IMR-90 (cell line): Measurements from ENCODE around the gene ZDHHC21. TPM values are rescaled to one million over a fixed set of nuclear protein-coding genes. Genes with fewer than 3 reads are reported as not detected.

Source experiments
- ATAC-seq: fragments of 200-7000 bp; cut with Tn5 transposase; 2 replicates; pipeline ENCODE4 v1.9.1; 2020; ENCODE audit warnings: low read depth, mild to moderate bottlenecking, moderate library complexity
- BruUV-seq: library from RNA; stranded (reverse); fragments of 400-500 nt; replicated peaks from 2 replicates; lab custom pipeline; 2021; lab: Mats Ljungman, UMichigan
- CTCF ChIA-PET: fragments of 300-600 bp; formaldehyde crosslinking; extraction: SDS; loops from one replicate; lab custom pipeline; 2021; ENCODE audit warnings: antibody characterized with exemption; lab: Yijun Ruan, JAX
- POLR2A ChIA-PET: fragments of 300-600 bp; sonication (Branson Sonifier 250); formaldehyde crosslinking; loops from one replicate; lab custom pipeline; 2022; ENCODE audit warnings: antibody characterized with exemption; ENCODE audit not compliant: unreplicated experiment; lab: Charles Lee
- DNase-seq: peaks from one replicate; pipeline ENCODE4 v3.0.0; 2013
- H2AFZ ChIP-seq: replicated peaks from 2 replicates; pipeline ENCODE3; 2013; ENCODE audit warnings: low read length, mild to moderate bottlenecking; ENCODE audit not compliant: poor library complexity
- H2AK5ac ChIP-seq: 2 replicates; pipeline ENCODE4 v1.6.1; 2013; ENCODE audit warnings: low read depth, low read length, inconsistent platforms
- H2AK9ac ChIP-seq: replicated peaks from 2 replicates; pipeline ENCODE3; 2013; ENCODE audit warnings: mild to moderate bottlenecking, low read depth, low read length, moderate library complexity; ENCODE audit not compliant: poor library complexity
- H2BK120ac ChIP-seq: 2 replicates; pipeline ENCODE4 v1.6.1; 2013; ENCODE audit warnings: low read depth, low read length, inconsistent platforms
- H2BK15ac ChIP-seq: 3 replicates; pipeline ENCODE4 v1.6.1; 2013; ENCODE audit warnings: low read depth, low read length, inconsistent platforms
- H2BK20ac ChIP-seq: 2 replicates; pipeline ENCODE4 v1.6.1; 2013; ENCODE audit warnings: low read depth, mild to moderate bottlenecking, inconsistent platforms, low read length, moderate library complexity
- H2BK5ac ChIP-seq: 2 replicates; pipeline ENCODE4 v1.6.1; 2013; ENCODE audit warnings: mild to moderate bottlenecking, low read depth, low read length, inconsistent platforms; ENCODE audit not compliant: poor library complexity, severe bottlenecking
- H3K14ac ChIP-seq: replicated peaks from 2 replicates; pipeline ENCODE4 v1.6.1; 2013; ENCODE audit warnings: low read depth, low read length, inconsistent platforms
- H3K18ac ChIP-seq: 2 replicates; pipeline ENCODE4 v1.6.1; 2013; ENCODE audit warnings: low read depth, low read length, control low read depth
- H3K23ac ChIP-seq: 2 replicates; pipeline ENCODE4 v1.6.1; 2013; ENCODE audit warnings: low read depth, low read length, inconsistent platforms
- H3K27ac ChIP-seq: 2 replicates; pipeline ENCODE4 v1.5.1; 2013; ENCODE audit warnings: mild to moderate bottlenecking, control low read depth, low read length; ENCODE audit not compliant: insufficient read depth
- H3K27me3 ChIP-seq: 2 replicates; pipeline ENCODE4 v1.6.1; 2013; ENCODE audit warnings: low read length; ENCODE audit not compliant: control insufficient read depth, insufficient read depth
- H3K36me3 ChIP-seq: 2 replicates; pipeline ENCODE4 v1.6.1; 2013; ENCODE audit warnings: low read length, mixed read lengths; ENCODE audit not compliant: control insufficient read depth, insufficient read depth
- H3K4ac ChIP-seq: 2 replicates; pipeline ENCODE4 v1.6.1; 2013; ENCODE audit warnings: low read depth, low read length, inconsistent platforms
- H3K4me1 ChIP-seq: 2 replicates; pipeline ENCODE4 v1.6.1; 2013; ENCODE audit warnings: low read length, mixed read lengths; ENCODE audit not compliant: control insufficient read depth, insufficient read depth
- H3K4me2 ChIP-seq: 2 replicates; pipeline ENCODE4 v1.6.1; 2013; ENCODE audit warnings: low read depth, mild to moderate bottlenecking, control low read depth, low read length, moderate library complexity
- H3K4me3 ChIP-seq: 2 replicates; pipeline ENCODE4 v1.5.1; 2013; ENCODE audit warnings: low read depth, mild to moderate bottlenecking, control low read depth, low read length, moderate library complexity; ENCODE audit not compliant: insufficient read depth
- H3K56ac ChIP-seq: 2 replicates; pipeline ENCODE4 v1.6.1; 2013; ENCODE audit warnings: low read length, inconsistent platforms; ENCODE audit not compliant: insufficient read depth; ENCODE audit errors: extremely low read depth
- H3K79me1 ChIP-seq, 2 experiments: 2 replicates each; pipeline ENCODE4 v1.6.1; 2013; ENCODE audit warnings: low read length in 2 of 2, inconsistent platforms in 1 of 2, low read depth in 1 of 2
- H3K9ac ChIP-seq: 2 replicates; pipeline ENCODE4 v1.6.1; 2013; ENCODE audit warnings: low read depth, low read length, control low read depth
- H3K9me1 ChIP-seq: 2 replicates; pipeline ENCODE4 v1.6.1; 2013; ENCODE audit warnings: low read length, inconsistent platforms; ENCODE audit not compliant: insufficient read depth
- H3K9me3 ChIP-seq: 2 replicates; pipeline ENCODE4 v1.6.1; 2013; ENCODE audit warnings: low read length; ENCODE audit not compliant: control insufficient read depth, insufficient read depth
- H4K20me1 ChIP-seq: 2 replicates; pipeline ENCODE4 v1.6.1; 2013; ENCODE audit warnings: low read length, inconsistent platforms; ENCODE audit not compliant: insufficient read depth
- H4K5ac ChIP-seq: 2 replicates; pipeline ENCODE4 v1.6.1; 2013; ENCODE audit warnings: mild to moderate bottlenecking, low read depth, low read length, control low read depth
- H4K8ac ChIP-seq, 2 experiments: 2 replicates each; pipeline ENCODE4 v1.6.1; 2013; ENCODE audit warnings: low read depth in 2 of 2, low read length in 2 of 2, control low read depth in 1 of 2, inconsistent platforms in 1 of 2
- H4K91ac ChIP-seq: 2 replicates; pipeline ENCODE4 v1.6.1; 2013; ENCODE audit warnings: low read depth, low read length, inconsistent platforms; ENCODE audit not compliant: insufficient read depth
- BHLHE40 ChIP-seq: fragments of 150-350 bp; IDR thresholded peaks from 2 replicates; pipeline ENCODE4 v1.6.1; 2016; ENCODE audit warnings: mild to moderate bottlenecking, low read depth, low read length
- CEBPB ChIP-seq: IDR thresholded peaks from 2 replicates; pipeline ENCODE4 v1.6.1; 2012; ENCODE audit warnings: low read depth, low read length, improper control_type of control experiment
- CHD1 ChIP-seq: IDR thresholded peaks from 2 replicates; pipeline ENCODE4 v1.6.1; 2012; ENCODE audit warnings: low read depth, low read length, improper control_type of control experiment
- CTCF ChIP-seq: conservative IDR thresholded peaks from 2 replicates; pipeline ENCODE4 v1.5.1; 2012; ENCODE audit warnings: mild to moderate bottlenecking, low read depth, low read length, improper control_type of control experiment
- ELK1 ChIP-seq: fragments of 150-350 bp; IDR thresholded peaks from 2 replicates; pipeline ENCODE4 v1.6.1; 2016; ENCODE audit warnings: low read depth, mild to moderate bottlenecking, low read length, moderate library complexity, borderline replicate concordance
- FOS ChIP-seq: fragments of 150-350 bp; IDR thresholded peaks from 2 replicates; pipeline ENCODE4 v1.6.1; 2016; ENCODE audit warnings: low read depth, low read length
- MAZ ChIP-seq: IDR thresholded peaks from 2 replicates; pipeline ENCODE4 v1.6.1; 2012; ENCODE audit warnings: low read depth, mild to moderate bottlenecking, low read length, improper control_type of control experiment, moderate library complexity, borderline replicate concordance
- MXI1 ChIP-seq: IDR thresholded peaks from 2 replicates; pipeline ENCODE4 v1.6.1; 2012; ENCODE audit warnings: low read depth, mild to moderate bottlenecking, low read length, moderate library complexity, borderline replicate concordance
- NFE2L2 ChIP-seq: fragments of 150-350 bp; IDR thresholded peaks from 2 replicates; pipeline ENCODE4 v1.6.1; 2016; ENCODE audit warnings: low read depth, mild to moderate bottlenecking, low read length
- POLR2A ChIP-seq: IDR thresholded peaks from 2 replicates; pipeline ENCODE4 v1.6.1; 2012; ENCODE audit warnings: mild to moderate bottlenecking, low read depth, low read length
- RAD21 ChIP-seq: IDR thresholded peaks from 2 replicates; pipeline ENCODE4 v1.6.1; 2012; ENCODE audit warnings: low read length, improper control_type of control experiment
- RCOR1 ChIP-seq: IDR thresholded peaks from 2 replicates; pipeline ENCODE4 v1.6.1; 2012; ENCODE audit warnings: mild to moderate bottlenecking, low read length, improper control_type of control experiment; ENCODE audit not compliant: insufficient replicate concordance
- RFX5 ChIP-seq: IDR thresholded peaks from 2 replicates; pipeline ENCODE4 v1.8.0; 2012; ENCODE audit warnings: low read depth, mild to moderate bottlenecking, low read length, moderate library complexity
- WGBS, 2 experiments: methylation state at CpG; one replicate each; pipeline versions ENCODE4 v1.1.5 to v1.1.7; 2013; ENCODE audit warnings: missing lambda C conversion rate in 2 of 2; ENCODE audit not compliant: insufficient read length in 1 of 2; ENCODE audit errors: extremely low coverage in 2 of 2; 5-methylcytosine and 5-hydroxymethylcytosine counted together
- dilution Hi-C: fragments of 300-500 bp; cut with HindIII; formaldehyde crosslinking; loops from one replicate; pipeline ENCODE4 v1.14.3; 2018; ENCODE audit warnings: low sequenced_read_pairs; ENCODE audit not compliant: unreplicated experiment
- in situ Hi-C: fragments of 300-500 bp; cut with MboI; formaldehyde crosslinking; loops from 3 replicates; pipeline ENCODE4 v1.14.3; 2019; ENCODE audit warnings: low sequenced_read_pairs, inconsistent platforms, mixed read lengths
- intact Hi-C: fragments of 100-400 bp; cut with micrococcal nuclease; formaldehyde crosslinking; loops from 2 replicates; pipeline ENCODE4 v1.10.0; 2022
- polyA plus RNA-seq, 3 experiments: library from polyadenylated mRNA; depleted of rRNA; stranded (reverse); fragments of >200 nt; gene quantifications; 2 replicates each; pipeline ENCODE4 v1.2.3, GENCODE V29; 2012; ENCODE audit warnings: low replicate concordance in 1 of 3
- total RNA-seq: library from RNA; depleted of rRNA; stranded (reverse); fragments of >200 nt; gene quantifications from 2 replicates; pipeline ENCODE4 v1.2.3, GENCODE V29; 2012
- TF ChIP-seq, protein P1 (sequence below): fragments of 150-350 bp; IDR thresholded peaks from 2 replicates; pipeline ENCODE4 v1.6.1; 2017; ENCODE audit warnings: mild to moderate bottlenecking, antibody characterized with exemption, low read length, low read depth

ZDHHC21 gene
- total and polyA plus RNA-seq, 2 of the 4 experiments (the other 2 are of a cell fraction): 2.8 to 4.5 TPM

DNA sequence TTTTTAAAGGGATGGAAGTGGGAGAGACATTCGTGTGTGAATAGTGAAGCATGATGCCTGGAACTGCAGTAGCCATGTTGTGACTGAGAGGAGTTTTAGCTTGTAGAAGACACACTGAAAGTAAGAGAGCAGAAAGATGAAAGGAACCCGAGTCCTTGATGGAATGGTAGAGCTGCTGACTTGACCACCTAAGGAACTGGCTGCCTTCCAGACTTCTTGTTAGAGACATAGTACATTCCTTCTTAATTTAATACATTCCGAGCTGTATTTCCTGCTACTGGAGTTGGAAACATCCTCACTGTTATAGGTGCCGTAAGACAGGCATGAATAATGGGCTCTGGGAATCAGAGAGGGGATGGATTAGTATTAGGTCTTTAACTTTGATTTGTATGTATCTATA lies 21.9 kb upstream of the ZDHHC21 start:
- ChIA-PET CTCF (no interaction called here), POLR2A (no interaction called here)
- H3K9me1 ChIP-seq: no peaks in the 10 kb centered on the region
- no peak overlapping the region for H3K9ac ChIP-seq
- H3K4me2 ChIP-seq: no peak overlapping the region
- TF ChIP-seq RAD21: no peak
- TF ChIP-seq CTCF: no peak
- no peak for TF ChIP-seq FOS
- TF ChIP-seq RFX5: no peak
- TF ChIP-seq, protein P1, sequence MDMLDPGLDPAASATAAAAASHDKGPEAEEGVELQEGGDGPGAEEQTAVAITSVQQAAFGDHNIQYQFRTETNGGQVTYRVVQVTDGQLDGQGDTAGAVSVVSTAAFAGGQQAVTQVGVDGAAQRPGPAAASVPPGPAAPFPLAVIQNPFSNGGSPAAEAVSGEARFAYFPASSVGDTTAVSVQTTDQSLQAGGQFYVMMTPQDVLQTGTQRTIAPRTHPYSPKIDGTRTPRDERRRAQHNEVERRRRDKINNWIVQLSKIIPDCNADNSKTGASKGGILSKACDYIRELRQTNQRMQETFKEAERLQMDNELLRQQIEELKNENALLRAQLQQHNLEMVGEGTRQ: no peak
- TF ChIP-seq CHD1: no peak
- no peak for TF ChIP-seq ELK1
- no peak for TF ChIP-seq BHLHE40
- TF ChIP-seq MXI1: no peak
- no peak for TF ChIP-seq CEBPB
- TF ChIP-seq NFE2L2: no peak
- TF ChIP-seq POLR2A: no peak
- TF ChIP-seq MAZ: no peak
- no peak for TF ChIP-seq RCOR1
- no peak overlapping the region for H3K4me3 ChIP-seq
- H2BK15ac ChIP-seq: no peak overlapping the region
- DNase-seq: no peak
- H3K14ac ChIP-seq: no peak overlapping the region
- H3K56ac ChIP-seq: no peak overlapping the region
- no peak overlapping the region for H3K23ac ChIP-seq
- H4K20me1 ChIP-seq: no peaks in the 10 kb centered on the region
- H2AK5ac ChIP-seq: no peak overlapping the region
- intact Hi-C loops: no loop called here
- no peak overlapping the region for H4K91ac ChIP-seq
- no peak overlapping the region for H2BK20ac ChIP-seq
- WGBS, 2 experiments: no CpG with 5 or more reads among the region's 4 CpGs
- in situ Hi-C loops: no loop called here
- H3K27me3 ChIP-seq: peaks cover 1% of the 10 kb centered on the region; the same call in 1 of the 2 replicates
- no peaks in the 10 kb centered on the region for H3K36me3 ChIP-seq
- no peak overlapping the region for H3K27ac ChIP-seq
- H3K4ac ChIP-seq: no peak overlapping the region
- no peaks in the 10 kb centered on the region for H3K79me1 ChIP-seq
- H4K8ac ChIP-seq: no peak overlapping the region
- H4K5ac ChIP-seq: no peak overlapping the region
- no TSS peak for BruUV-seq
- dilution Hi-C loops: no loop called here
- no peak overlapping the region for H2BK5ac ChIP-seq
- no peak for ATAC-seq
- H2BK120ac ChIP-seq: no peak overlapping the region
- H2AK9ac ChIP-seq: no peak overlapping the region
- H2AFZ ChIP-seq: no peak overlapping the region
- no peaks in the 10 kb centered on the region for H3K9me3 ChIP-seq
- no peak overlapping the region for H3K18ac ChIP-seq
- H3K4me1 ChIP-seq: no peaks in the 10 kb centered on the region
